ENCODE results near the gene CHCHD3.

DNA sequence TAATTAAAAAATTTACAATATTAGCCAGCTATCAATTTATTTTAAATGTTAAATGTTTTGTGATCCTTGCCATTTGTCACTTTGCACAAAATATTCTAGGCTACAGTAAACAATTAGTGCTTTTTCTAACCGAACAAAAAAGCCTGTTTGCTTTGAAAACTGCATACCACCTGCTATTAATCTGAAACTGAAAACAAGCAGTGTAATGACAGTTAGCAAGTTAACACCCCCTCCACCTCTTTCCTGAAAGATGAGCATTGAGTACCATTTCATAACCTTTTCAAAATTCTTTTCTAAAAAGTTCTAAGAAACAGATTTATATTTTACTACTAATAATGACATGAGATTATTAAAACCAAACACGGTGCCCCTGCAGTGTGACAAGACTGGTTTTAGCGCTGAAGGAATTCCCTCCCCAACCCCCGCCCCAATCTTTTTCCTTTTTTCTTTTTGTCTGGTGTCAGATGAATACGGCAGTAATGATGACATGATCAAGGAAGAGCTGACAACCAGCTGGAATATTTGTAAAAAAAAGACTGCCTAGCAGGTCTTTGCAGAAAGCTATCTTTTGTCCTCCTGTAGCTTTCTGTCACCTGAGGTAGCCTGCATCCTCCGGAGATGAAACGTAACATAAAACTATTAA, 175.6 kb downstream of the CHCHD3 start:
- TF ChIP-seq, protein P1, sequence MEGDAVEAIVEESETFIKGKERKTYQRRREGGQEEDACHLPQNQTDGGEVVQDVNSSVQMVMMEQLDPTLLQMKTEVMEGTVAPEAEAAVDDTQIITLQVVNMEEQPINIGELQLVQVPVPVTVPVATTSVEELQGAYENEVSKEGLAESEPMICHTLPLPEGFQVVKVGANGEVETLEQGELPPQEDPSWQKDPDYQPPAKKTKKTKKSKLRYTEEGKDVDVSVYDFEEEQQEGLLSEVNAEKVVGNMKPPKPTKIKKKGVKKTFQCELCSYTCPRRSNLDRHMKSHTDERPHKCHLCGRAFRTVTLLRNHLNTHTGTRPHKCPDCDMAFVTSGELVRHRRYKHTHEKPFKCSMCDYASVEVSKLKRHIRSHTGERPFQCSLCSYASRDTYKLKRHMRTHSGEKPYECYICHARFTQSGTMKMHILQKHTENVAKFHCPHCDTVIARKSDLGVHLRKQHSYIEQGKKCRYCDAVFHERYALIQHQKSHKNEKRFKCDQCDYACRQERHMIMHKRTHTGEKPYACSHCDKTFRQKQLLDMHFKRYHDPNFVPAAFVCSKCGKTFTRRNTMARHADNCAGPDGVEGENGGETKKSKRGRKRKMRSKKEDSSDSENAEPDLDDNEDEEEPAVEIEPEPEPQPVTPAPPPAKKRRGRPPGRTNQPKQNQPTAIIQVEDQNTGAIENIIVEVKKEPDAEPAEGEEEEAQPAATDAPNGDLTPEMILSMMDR (IDR thresholded peaks at IDR 0.05; ENCODE audit: poor library complexity), result no peak
- TF ChIP-seq EZH2 (IDR thresholded peaks at IDR 0.05; ENCODE audit: borderline replicate concordance), result no peak

Measured in hepatocyte (in vitro differentiated cells).